ENCODE results near the gene TAL1. TPM values are rescaled to one million over a fixed set of nuclear protein-coding genes. Genes with fewer than 3 reads are reported as not detected.

Gene TAL1
- total RNA-seq, 1 donor from 2014 or later: not detected

- no peaks in the 10 kb centered on the region for H3K36me3 Mint-ChIP-seq (ENCODE audit: unreplicated experiment)
- no peak for DNase-seq (ENCODE audit: extremely low spot score, unreplicated experiment)
- peaks cover 25% of the 10 kb centered on the region for H3K27me3 Mint-ChIP-seq (ENCODE audit: unreplicated experiment)
- no peak for TF ChIP-seq CTCF (IDR thresholded peaks at IDR 0.05)
- H3K27ac Mint-ChIP-seq (ENCODE audit: unreplicated experiment): no peak overlapping the region
- H3K4me1 Mint-ChIP-seq (ENCODE audit: unreplicated experiment): no peaks in the 10 kb centered on the region
- no peak overlapping the region for H3K4me3 Mint-ChIP-seq (ENCODE audit: unreplicated experiment)
- no peaks in the 10 kb centered on the region for H3K9me3 Mint-ChIP-seq (ENCODE audit: unreplicated experiment)
Measured at GRCh38 chr1:47210666-47211065, 21.4 kb downstream of the TAL1 start.

GRCh38 chr1:47209725-47210325 is 22.2 kb downstream of the TAL1 start:
- Mint-ChIP-seq H3K36me3 (ENCODE audit: unreplicated experiment) (no peaks in the 10 kb centered on the region), H3K27me3 (ENCODE audit: unreplicated experiment) (peaks cover 25% of the 10 kb centered on the region)
- TF ChIP-seq CTCF (IDR thresholded peaks at IDR 0.05): no peak

GRCh38 chr1:47209091-47209490 is 22.9 kb downstream of the TAL1 start:
- no peak for DNase-seq (ENCODE audit: extremely low spot score, unreplicated experiment)
- Mint-ChIP-seq H3K36me3 (ENCODE audit: unreplicated experiment) (no peaks in the 10 kb centered on the region), H3K4me1 (ENCODE audit: unreplicated experiment) (no peaks in the 10 kb centered on the region), H3K27me3 (ENCODE audit: unreplicated experiment) (peaks cover 30% of the 10 kb centered on the region), H3K27ac (ENCODE audit: unreplicated experiment) (no peak overlapping the region), H3K4me3 (ENCODE audit: unreplicated experiment) (no peak overlapping the region), H3K9me3 (ENCODE audit: unreplicated experiment) (no peaks in the 10 kb centered on the region)
- TF ChIP-seq CTCF (IDR thresholded peaks at IDR 0.05): no peak

More at GRCh38 chr1:47209725-47210325, 22.2 kb downstream of the TAL1 start:
- no peaks in the 10 kb centered on the region for H3K4me1 Mint-ChIP-seq (ENCODE audit: unreplicated experiment)
- H3K27ac Mint-ChIP-seq (ENCODE audit: unreplicated experiment): no peak overlapping the region
- no peak overlapping the region for H3K4me3 Mint-ChIP-seq (ENCODE audit: unreplicated experiment)
- no peak for DNase-seq (ENCODE audit: extremely low spot score, unreplicated experiment)
- no peaks in the 10 kb centered on the region for H3K9me3 Mint-ChIP-seq (ENCODE audit: unreplicated experiment)

GRCh38 chr1:47208374-47208850 is 23.6 kb downstream of the TAL1 start:
- H3K4me1 Mint-ChIP-seq (ENCODE audit: unreplicated experiment): no peaks in the 10 kb centered on the region
- no peak overlapping the region for H3K4me3 Mint-ChIP-seq (ENCODE audit: unreplicated experiment)
- H3K27me3 Mint-ChIP-seq (ENCODE audit: unreplicated experiment): peaks cover 37% of the 10 kb centered on the region
- no peak for TF ChIP-seq CTCF (IDR thresholded peaks at IDR 0.05)
- no peak for DNase-seq (ENCODE audit: extremely low spot score, unreplicated experiment)
- H3K9me3 Mint-ChIP-seq (ENCODE audit: unreplicated experiment): peaks cover 5% of the 10 kb centered on the region
- H3K27ac Mint-ChIP-seq (ENCODE audit: unreplicated experiment): no peak overlapping the region
- H3K36me3 Mint-ChIP-seq (ENCODE audit: unreplicated experiment): peaks cover 2% of the 10 kb centered on the region

GRCh38 chr1:47207803-47208373 is 24.1 kb downstream of the TAL1 start:
- DNase-seq (ENCODE audit: extremely low spot score, unreplicated experiment): no peak
- H3K4me1 Mint-ChIP-seq (ENCODE audit: unreplicated experiment): no peaks in the 10 kb centered on the region

More at GRCh38 chr1:47207803-47208373, 24.1 kb downstream of the TAL1 start:
- no peak overlapping the region for H3K27ac Mint-ChIP-seq (ENCODE audit: unreplicated experiment)
- no peak for TF ChIP-seq CTCF (IDR thresholded peaks at IDR 0.05)
- H3K27me3 Mint-ChIP-seq (ENCODE audit: unreplicated experiment): peaks cover 42% of the 10 kb centered on the region
- peaks cover 10% of the 10 kb centered on the region for H3K9me3 Mint-ChIP-seq (ENCODE audit: unreplicated experiment)
- H3K36me3 Mint-ChIP-seq (ENCODE audit: unreplicated experiment): peaks cover 2% of the 10 kb centered on the region
- no peak overlapping the region for H3K4me3 Mint-ChIP-seq (ENCODE audit: unreplicated experiment)
